GM19351 (cell line): ENCODE data around the gene PTK7.
"Not testable (repeated sequence)": the region's sequence is repeated elsewhere in the genome, so short reads cannot be mapped to it uniquely, and the experiment has no call there.

Source experiments
- ATAC-seq: cut with Tn5 transposase; IDR thresholded peaks from one replicate; pipeline ENCODE4 v1.9.1; 2021; ENCODE audit warnings: mild to moderate bottlenecking, moderate library complexity; ENCODE audit not compliant: unreplicated experiment

PTK7 gene

GRCh38 chr6:43053545-43054205, 22.4 kb upstream of the PTK7 start, which contains the start of gene CUL7:
Gene CUL7, minus strand, starts transcription at chr6:43053851. Its CDS starts 1,063 bp downstream, at chr6:43052788.
- peak; percentile 91 for ATAC-seq

- no peak for ATAC-seq
These were observed 21.7 kb upstream of the PTK7 start for GRCh38 chr6:43054206-43054943.

GRCh38 chr6:43055966-43056365, 20.1 kb upstream of the PTK7 start:
- ATAC-seq, result no peak

GRCh38 chr6:43058531-43058930, 17.6 kb upstream of the PTK7 start:
- ATAC-seq, result no peak

GRCh38 chr6:43059168-43060033, 16.7 kb upstream of the PTK7 start, which contains the start of the genes KLC4 and MRPL2:
Gene KLC4, plus strand, starts transcription at chr6:43059631. Its CDS starts 1,705 bp downstream, at chr6:43061336.
Gene MRPL2, minus strand, starts transcription at chr6:43059434. Its CDS starts 53 bp downstream, at chr6:43059381.
- peak; percentile 88 for ATAC-seq

GRCh38 chr6:43060034-43060754, 15.9 kb upstream of the PTK7 start:
- ATAC-seq, result no peak

DNA sequence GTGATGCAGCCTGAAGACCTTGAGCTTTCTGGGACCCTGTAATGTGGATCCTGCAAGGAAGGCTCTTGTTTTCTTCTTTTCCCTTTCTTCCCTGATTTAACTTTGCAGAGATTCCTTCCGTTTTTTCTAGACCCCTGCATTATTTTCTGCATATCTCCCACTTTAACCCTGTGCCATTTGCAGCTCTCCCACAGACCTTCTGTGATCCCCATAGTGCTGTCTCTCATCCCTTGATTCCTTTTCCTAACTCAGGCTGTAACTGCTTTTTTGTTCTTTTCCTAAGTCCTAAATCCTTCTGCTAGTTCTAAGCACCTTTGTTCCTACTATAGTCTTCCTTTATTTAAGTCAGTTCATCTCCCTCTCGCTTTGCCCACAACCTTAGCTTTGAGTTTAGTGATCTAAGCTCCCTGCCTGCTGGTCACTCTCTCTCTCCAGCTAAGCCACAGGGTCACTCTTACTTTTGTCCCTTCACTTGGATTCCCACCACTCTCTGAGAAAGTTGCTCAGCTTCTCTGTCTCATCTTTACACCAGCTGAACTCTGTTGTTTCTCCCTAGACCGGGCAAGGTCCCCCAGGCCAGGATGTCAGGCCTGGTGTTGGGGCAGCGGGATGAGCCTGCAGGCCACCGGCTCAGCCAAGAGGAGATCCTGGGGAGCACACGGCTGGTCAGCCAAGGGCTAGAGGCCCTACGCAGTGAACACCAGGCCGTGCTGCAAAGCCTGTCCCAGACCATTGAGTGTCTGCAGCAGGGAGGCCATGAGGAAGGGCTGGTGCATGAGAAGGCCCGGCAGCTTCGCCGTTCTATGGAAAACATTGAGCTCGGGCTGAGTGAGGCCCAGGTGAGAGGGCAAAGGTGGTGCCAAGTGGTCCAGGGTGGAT, 15.1 kb upstream of the PTK7 start:
- ATAC-seq, result no peak

DNA sequence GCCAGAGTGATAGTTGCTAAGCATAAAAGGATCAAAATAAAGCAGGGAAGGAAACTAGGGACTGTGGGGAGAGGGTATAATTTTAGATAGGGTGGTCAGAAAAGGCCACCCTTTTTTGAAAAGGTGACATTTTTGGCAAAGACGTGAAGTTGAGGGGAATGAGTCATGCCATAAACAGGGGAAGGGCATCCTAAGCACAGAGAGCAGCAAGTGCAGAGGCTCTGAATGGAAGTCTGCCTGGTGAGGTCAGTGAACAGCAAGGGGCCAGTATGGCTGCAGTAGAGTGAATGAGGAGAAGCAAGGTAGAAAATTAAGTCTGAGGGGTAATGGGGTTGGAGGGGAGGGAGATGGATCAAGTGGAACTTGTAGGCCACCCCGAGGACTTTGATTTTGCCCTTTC, 14.3 kb upstream of the PTK7 start:
- no peak for ATAC-seq

DNA sequence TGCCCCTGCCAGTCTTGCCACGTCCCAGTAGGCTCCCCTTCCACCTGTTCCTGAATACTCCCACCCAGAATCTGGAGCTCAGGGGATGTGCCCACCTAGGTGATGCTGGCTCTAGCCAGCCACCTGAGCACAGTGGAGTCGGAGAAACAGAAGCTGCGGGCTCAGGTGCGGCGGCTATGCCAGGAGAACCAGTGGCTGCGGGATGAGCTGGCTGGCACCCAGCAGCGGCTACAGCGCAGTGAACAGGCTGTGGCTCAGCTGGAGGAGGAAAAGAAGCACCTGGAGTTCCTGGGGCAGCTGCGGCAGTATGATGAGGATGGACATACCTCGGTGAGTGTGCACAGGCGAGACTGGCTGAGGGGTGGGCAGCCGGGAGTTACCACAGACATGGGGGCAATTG, 13.3 kb upstream of the PTK7 start:
- ATAC-seq, result no peak

DNA sequence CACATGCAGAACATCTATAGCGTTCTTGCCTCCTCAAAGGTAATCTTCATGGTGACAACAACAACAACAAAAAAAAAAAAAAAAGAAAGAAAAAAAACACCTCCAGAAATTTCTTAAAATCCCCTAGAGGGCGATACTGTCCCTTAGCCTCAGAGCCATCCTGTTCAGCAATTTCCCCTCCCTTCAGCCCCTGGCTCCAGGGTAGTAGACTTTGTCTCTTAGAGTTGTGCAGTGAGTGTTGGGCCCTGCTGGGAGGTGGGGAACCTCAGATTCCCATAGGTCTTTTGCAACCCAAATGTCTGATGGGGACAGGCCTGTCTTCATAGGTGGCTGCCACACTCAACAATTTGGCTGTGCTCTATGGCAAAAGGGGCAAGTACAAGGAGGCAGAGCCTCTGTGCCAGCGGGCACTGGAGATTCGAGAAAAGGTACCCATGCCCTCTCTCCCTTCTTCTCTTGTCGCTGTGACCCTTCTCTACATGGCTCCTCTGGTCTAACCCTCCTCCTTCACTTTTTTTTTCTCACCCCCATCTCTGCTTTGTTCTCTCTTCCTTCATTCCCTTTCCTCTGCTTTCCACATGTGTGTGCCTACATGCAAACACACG, 6.0 kb upstream of the PTK7 start:
- ATAC-seq, result no peak

DNA sequence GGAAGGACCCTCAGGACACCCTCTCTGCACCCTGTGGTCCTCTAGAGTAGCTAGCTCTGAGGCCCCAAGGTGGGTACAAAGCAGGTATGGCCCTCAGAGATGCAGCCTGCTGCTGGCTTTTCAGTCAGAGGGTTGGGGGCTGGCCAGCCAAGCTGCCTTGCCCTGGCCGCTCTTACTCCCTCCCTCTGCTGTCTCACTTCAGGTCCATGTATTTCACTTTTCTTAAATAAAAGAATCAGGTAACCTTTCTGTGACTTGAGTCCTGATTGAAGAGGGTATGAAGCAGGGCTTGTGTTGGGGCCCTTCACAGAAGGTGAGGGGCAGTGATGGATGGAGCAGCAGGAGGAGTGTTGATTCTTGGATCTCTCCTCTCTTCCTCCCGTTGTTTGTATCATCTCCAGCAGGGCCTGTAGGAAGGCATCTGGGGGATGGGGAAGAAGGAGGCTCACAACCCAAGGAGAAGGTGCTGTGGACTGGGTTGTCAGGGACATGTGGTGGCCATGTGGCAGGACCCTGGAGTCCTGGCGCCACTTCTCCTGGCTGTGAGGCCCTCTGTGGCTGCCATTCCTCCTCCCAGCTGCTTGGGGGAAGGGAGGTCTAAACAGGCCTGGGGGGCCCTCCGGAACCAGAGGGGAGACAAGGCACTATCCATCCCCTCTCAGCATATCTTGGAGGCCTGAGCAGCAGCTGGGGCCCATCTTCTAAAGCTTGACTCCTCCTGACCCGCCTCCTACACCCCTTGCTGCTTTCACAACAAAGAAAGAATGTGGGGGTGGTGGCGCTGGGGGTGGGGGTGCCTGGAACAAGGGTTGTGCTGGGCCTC, 1.1 kb upstream of the PTK7 start:
- ATAC-seq, result no peak

- ATAC-seq, result no peak
These were observed 584 bp downstream of the PTK7 start for GRCh38 chr6:43076464-43077332.

DNA sequence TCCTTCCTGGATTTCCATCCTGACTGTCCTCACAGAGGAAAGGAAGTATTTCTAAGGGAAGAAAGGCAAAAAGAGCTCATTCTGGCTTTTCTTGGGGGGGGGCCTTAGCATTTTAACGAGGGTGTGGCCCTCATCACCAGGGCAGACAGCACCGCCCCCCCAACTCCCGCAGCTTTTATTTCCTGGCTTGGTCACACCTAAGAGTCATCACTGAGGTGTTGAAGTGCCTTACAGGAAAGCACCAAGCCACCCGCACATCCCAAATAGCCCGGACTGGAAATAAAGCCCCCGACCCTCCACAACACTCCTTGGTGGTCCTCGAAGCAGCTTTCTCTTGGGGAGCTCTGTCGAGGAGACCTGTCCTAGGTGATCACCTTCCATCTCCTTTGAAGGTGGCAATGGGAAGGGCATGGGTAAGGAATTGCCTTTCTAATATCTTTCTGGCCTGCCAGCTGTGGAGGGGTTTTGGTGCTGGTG, 1.3 kb downstream of the PTK7 start:
- no peak for ATAC-seq

GRCh38 chr6:43077981-43078511, 1.9 kb downstream of the PTK7 start:
- no peak for ATAC-seq

GRCh38 chr6:43078691-43079090, 2.6 kb downstream of the PTK7 start:
- ATAC-seq, result no peak

- no peak for ATAC-seq
These were observed 4.9 kb downstream of the PTK7 start for GRCh38 chr6:43081043-43081442.

GRCh38 chr6:43081922-43082321, 5.8 kb downstream of the PTK7 start:
- ATAC-seq, result not testable (repeated sequence)
